Osteocyte (in vitro differentiated cells): Measurements from ENCODE around the gene ARHGEF16. TPM values are rescaled to one million over a fixed set of nuclear protein-coding genes. Genes with fewer than 3 reads are reported as not detected.

Experiments
- DNase-seq: peaks from one replicate; pipeline ENCODE4 v3.0.0; 2021; ENCODE audit warnings: mixed read lengths; ENCODE audit not compliant: unreplicated experiment; ENCODE audit errors: extremely low spot score
- H3K27ac Mint-ChIP-seq: one replicate; pipeline ENCODE4 v1.8.0; 2021; ENCODE audit warnings: mild to moderate bottlenecking, mixed read lengths; ENCODE audit not compliant: unreplicated experiment
- H3K27me3 Mint-ChIP-seq: one replicate; pipeline ENCODE4 v1.8.0; 2021; ENCODE audit warnings: mixed read lengths; ENCODE audit not compliant: unreplicated experiment
- H3K36me3 Mint-ChIP-seq: one replicate; pipeline ENCODE4 v1.8.0; 2021; ENCODE audit warnings: mixed read lengths; ENCODE audit not compliant: unreplicated experiment
- H3K4me1 Mint-ChIP-seq: one replicate; pipeline ENCODE4 v1.8.0; 2021; ENCODE audit warnings: mixed read lengths; ENCODE audit not compliant: unreplicated experiment
- H3K4me3 Mint-ChIP-seq: one replicate; pipeline ENCODE4 v1.8.0; 2021; ENCODE audit warnings: mild to moderate bottlenecking, moderate library complexity, mixed read lengths; ENCODE audit not compliant: unreplicated experiment
- H3K9me3 Mint-ChIP-seq: one replicate; pipeline ENCODE4 v1.8.0; 2021; ENCODE audit warnings: mixed read lengths; ENCODE audit not compliant: unreplicated experiment
- total RNA-seq: library from RNA; stranded (reverse); gene quantifications from 2 replicates; pipeline ENCODE4 v1.2.1, GENCODE V29; 2021
- TF ChIP-seq, protein P1 (sequence below): fragments of 200-600 bp; sonication (generic); IDR thresholded peaks from 2 replicates; pipeline ENCODE4 v1.5.0; 2021; ENCODE audit warnings: antibody characterized with exemption, mild to moderate bottlenecking, moderate library complexity

The ARHGEF16 gene
- total RNA-seq, 1 donor from 2014 or later, result 3.2 TPM

DNA sequence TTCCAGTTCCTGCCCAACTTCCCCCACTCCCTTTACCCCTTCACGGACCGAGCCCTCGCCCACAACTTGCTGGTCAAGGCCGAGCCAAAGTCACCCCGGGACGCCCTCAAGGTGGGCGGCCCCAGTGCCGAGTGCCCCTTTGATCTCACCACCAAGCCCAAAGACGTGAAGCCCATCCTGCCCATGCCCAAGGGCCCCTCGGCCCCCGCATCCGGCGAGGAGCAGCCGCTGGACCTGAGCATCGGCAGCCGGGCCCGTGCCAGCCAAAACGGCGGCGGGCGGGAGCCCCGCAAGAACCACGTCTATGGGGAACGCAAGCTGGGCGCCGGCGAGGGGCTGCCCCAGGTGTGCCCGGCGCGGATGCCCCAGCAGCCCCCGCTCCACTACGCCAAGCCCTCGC is 42.1 kb upstream of the ARHGEF16 start:
- no peak for DNase-seq
- TF ChIP-seq, protein P1, sequence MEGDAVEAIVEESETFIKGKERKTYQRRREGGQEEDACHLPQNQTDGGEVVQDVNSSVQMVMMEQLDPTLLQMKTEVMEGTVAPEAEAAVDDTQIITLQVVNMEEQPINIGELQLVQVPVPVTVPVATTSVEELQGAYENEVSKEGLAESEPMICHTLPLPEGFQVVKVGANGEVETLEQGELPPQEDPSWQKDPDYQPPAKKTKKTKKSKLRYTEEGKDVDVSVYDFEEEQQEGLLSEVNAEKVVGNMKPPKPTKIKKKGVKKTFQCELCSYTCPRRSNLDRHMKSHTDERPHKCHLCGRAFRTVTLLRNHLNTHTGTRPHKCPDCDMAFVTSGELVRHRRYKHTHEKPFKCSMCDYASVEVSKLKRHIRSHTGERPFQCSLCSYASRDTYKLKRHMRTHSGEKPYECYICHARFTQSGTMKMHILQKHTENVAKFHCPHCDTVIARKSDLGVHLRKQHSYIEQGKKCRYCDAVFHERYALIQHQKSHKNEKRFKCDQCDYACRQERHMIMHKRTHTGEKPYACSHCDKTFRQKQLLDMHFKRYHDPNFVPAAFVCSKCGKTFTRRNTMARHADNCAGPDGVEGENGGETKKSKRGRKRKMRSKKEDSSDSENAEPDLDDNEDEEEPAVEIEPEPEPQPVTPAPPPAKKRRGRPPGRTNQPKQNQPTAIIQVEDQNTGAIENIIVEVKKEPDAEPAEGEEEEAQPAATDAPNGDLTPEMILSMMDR, result no peak
- Mint-ChIP-seq H3K27me3 (no peaks in the 10 kb centered on the region), H3K36me3 (no peaks in the 10 kb centered on the region), H3K4me1 (no peaks in the 10 kb centered on the region), H3K4me3 (no peak overlapping the region), H3K9me3 (no peaks in the 10 kb centered on the region), H3K27ac (no peak overlapping the region)

DNA sequence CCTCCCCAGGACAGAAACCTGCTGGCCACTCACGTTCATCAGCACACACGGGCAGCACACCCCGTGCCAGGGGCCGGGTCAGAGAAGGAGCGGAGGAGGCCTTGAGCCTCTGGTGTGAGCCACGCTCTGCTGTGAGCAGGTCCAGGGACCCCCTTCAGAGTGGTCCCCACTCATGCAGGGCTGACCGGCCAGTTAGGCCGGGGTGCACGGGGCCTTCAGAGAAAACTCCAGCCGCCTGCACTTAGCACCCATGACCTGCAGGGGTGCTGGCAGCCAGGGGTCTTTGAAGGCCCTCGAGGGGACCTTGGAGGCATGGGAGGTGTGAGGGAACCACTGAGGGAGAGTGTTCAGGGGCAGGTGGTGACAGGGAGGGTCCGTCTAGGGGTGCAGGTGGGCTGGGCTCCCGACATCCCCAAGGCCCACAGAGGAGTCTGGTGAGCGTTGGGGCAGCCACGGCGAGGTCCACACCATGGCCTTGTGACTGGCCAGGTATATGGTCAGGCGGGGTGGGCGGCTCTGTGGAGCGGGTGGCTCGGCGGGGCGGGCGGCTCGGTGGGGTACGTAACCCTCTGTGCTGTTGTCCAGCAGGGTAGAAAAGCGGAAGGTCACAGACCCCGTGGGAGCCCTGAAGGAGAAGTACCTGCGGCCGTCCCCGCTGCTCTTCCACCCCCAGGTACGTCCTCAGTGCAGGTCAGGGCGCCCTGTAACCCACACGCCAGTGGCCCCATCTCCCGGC is 40.3 kb upstream of the ARHGEF16 start:
- H3K27me3 Mint-ChIP-seq, result no peaks in the 10 kb centered on the region
- DNase-seq, result no peak
- TF ChIP-seq, protein P1, result no peak
- H3K4me3 Mint-ChIP-seq, result no peak overlapping the region
- no peaks in the 10 kb centered on the region for H3K9me3 Mint-ChIP-seq
- H3K4me1 Mint-ChIP-seq, result no peaks in the 10 kb centered on the region
- no peak overlapping the region for H3K27ac Mint-ChIP-seq
- H3K36me3 Mint-ChIP-seq, result no peaks in the 10 kb centered on the region

DNA sequence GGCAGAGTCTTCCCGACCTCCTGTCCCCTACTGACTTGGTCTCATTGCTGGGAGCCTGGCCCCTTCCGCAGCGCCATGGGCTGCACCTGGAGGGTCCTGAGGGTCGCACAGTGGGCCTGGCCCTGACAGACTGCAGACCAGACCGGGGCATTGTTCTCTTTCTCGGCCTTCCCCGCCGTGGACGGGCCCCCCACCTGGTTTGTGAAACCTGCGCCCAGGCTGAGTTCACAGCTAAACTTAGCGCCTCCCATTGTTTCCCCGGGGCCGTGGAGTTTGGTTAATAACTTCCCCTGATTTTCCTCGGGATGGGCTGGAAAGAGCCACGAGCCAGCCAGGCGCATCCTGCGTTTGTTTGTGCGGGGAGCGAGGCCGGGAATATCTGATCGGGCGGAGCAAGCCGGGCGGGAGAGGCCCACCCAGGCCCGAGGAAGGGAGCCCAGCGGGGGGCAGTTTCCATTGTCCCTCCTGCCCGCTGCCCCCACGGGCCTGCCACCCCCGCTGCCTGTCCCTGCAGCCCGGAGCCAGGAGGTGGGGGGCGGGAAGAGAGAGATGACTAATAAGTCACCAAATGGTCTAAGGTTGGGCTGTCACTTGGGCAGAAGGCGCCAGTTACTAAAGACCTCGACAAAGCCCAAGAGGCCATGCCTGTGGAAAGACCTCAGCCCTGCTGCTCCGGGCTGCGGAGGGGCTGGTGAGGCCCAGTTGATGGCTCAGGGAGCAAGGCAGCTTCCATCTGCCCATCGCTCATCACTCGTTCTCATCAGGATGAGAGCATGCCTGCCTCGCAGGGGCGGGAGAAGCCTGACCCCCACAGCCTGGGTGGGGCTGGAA is 39.0 kb upstream of the ARHGEF16 start:
- DNase-seq, result no peak
- TF ChIP-seq, protein P1, result no peak
- Mint-ChIP-seq H3K4me1 (peaks cover 11% of the 10 kb centered on the region), H3K9me3 (no peaks in the 10 kb centered on the region), H3K27ac (no peak overlapping the region), H3K4me3 (no peak overlapping the region), H3K27me3 (peaks cover 2% of the 10 kb centered on the region), H3K36me3 (no peaks in the 10 kb centered on the region)

DNA sequence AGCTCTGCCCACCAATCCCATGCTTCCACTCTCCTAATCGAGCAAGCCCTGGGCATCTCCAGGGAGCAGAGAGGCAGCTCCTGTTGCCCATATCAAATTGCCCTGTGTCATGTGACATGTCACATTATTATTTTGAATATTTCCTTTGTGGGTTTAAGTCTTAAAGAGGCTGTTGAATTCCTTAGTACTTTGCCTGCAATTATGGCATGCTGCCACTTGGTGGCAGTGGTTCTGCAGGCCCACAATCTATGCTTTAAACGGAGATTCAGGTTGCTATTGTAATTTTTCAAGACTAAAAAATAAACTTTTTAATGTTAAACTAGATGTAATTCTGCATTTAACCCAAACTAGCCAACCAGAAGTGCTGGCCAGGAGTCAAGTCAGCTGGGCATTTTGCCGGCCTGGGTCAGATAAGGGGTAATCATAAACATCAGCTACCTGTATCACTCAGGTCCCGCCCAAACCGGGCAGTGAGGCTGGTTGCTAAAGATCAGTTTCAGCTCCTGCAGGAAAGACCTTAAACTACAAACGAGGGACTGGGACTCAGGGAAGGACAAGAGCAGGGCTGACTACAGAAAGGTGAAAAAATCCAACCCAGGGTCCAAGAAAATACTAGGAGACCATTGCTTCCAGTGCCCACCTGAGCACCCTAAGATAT is 37.3 kb upstream of the ARHGEF16 start:
- no peak for DNase-seq

More for the DNA sequence above, 37.3 kb upstream of the ARHGEF16 start:
- peaks cover 11% of the 10 kb centered on the region for H3K4me1 Mint-ChIP-seq
- H3K9me3 Mint-ChIP-seq, result no peaks in the 10 kb centered on the region
- no peaks in the 10 kb centered on the region for H3K36me3 Mint-ChIP-seq
- TF ChIP-seq, protein P1, result peak; percentile 49
- no peak overlapping the region for H3K27ac Mint-ChIP-seq
- no peak overlapping the region for H3K4me3 Mint-ChIP-seq
- peaks cover 2% of the 10 kb centered on the region for H3K27me3 Mint-ChIP-seq
